Calu3 (cell line): ENCODE measurements around the gene ADAM8. TPM values are rescaled to one million over a fixed set of nuclear protein-coding genes. Genes with fewer than 3 reads are reported as not detected.

ENCODE experiments used
- BruUV-seq: library from RNA; stranded (reverse); fragments of 400-500 nt; replicated peaks from 2 replicates; lab custom pipeline; 2021; lab: Mats Ljungman, UMichigan
- CTCF ChIA-PET: fragments of 300-600 bp; sonication (Branson Sonifier 250); formaldehyde crosslinking; loops from one replicate; lab custom pipeline; 2022; ENCODE audit warnings: antibody characterized with exemption; lab: Charles Lee
- DNase-seq: peaks from one replicate; pipeline ENCODE4 v3.0.0; 2022
- H3K27ac Mint-ChIP-seq: one replicate; pipeline ENCODE4 v1.8.0; 2022; ENCODE audit warnings: mixed read lengths; ENCODE audit not compliant: unreplicated experiment
- H3K27me3 Mint-ChIP-seq: one replicate; pipeline ENCODE4 v1.8.0; 2022; ENCODE audit warnings: mixed read lengths; ENCODE audit not compliant: unreplicated experiment
- H3K36me3 Mint-ChIP-seq: one replicate; pipeline ENCODE4 v1.8.0; 2022; ENCODE audit warnings: mild to moderate bottlenecking, moderate library complexity, mixed read lengths; ENCODE audit not compliant: insufficient read depth, unreplicated experiment
- H3K4me1 Mint-ChIP-seq: one replicate; pipeline ENCODE4 v1.8.0; 2022; ENCODE audit warnings: mild to moderate bottlenecking, low read depth, mixed read lengths; ENCODE audit not compliant: unreplicated experiment
- H3K4me3 Mint-ChIP-seq: one replicate; pipeline ENCODE4 v1.8.0; 2022; ENCODE audit warnings: mild to moderate bottlenecking, low read depth, moderate library complexity, mixed read lengths; ENCODE audit not compliant: unreplicated experiment
- H3K9me3 Mint-ChIP-seq: one replicate; pipeline ENCODE4 v1.8.0; 2022; ENCODE audit warnings: low read depth, mixed read lengths; ENCODE audit not compliant: unreplicated experiment
- intact Hi-C: fragments of 100-400 bp; cut with micrococcal nuclease; formaldehyde crosslinking; loops from one replicate; pipeline ENCODE4 v1.10.0; 2022; ENCODE audit not compliant: unreplicated experiment
- total RNA-seq: library from RNA; stranded (reverse); gene quantifications from 2 replicates; pipeline ENCODE4 v1.2.3, GENCODE V29; 2022
- TF ChIP-seq, protein P1 (sequence below): fragments of 200-600 bp; IDR thresholded peaks from one replicate; pipeline ENCODE4 v1.8.0; 2022; ENCODE audit warnings: antibody characterized with exemption; ENCODE audit not compliant: unreplicated experiment

ADAM8 gene
- total RNA-seq, 1 experiment from 2014 or later, result 40.4 TPM

DNA sequence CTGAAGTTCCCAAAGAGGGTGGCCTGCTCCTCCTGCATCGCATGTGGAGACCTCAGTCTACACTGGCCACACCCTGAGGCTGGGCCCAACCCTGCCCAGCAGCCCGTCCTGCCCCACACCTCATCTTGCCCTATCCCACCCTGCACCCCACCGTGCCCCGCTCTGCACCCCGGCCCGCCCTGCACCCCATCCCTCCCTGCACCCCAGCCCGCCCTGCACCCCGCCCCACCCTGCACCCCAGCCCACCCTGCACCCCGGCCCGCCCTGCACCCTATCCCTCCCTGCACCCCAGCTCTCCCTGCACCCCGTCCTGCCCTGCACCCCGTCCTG is 24.5 kb downstream of the ADAM8 start:
- BruUV-seq, result no TSS peak
- DNase-seq, result no peak
- TF ChIP-seq, protein P1, sequence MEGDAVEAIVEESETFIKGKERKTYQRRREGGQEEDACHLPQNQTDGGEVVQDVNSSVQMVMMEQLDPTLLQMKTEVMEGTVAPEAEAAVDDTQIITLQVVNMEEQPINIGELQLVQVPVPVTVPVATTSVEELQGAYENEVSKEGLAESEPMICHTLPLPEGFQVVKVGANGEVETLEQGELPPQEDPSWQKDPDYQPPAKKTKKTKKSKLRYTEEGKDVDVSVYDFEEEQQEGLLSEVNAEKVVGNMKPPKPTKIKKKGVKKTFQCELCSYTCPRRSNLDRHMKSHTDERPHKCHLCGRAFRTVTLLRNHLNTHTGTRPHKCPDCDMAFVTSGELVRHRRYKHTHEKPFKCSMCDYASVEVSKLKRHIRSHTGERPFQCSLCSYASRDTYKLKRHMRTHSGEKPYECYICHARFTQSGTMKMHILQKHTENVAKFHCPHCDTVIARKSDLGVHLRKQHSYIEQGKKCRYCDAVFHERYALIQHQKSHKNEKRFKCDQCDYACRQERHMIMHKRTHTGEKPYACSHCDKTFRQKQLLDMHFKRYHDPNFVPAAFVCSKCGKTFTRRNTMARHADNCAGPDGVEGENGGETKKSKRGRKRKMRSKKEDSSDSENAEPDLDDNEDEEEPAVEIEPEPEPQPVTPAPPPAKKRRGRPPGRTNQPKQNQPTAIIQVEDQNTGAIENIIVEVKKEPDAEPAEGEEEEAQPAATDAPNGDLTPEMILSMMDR, result no peak
- no peaks in the 10 kb centered on the region for H3K36me3 Mint-ChIP-seq
- no peak overlapping the region for H3K4me3 Mint-ChIP-seq
- H3K4me1 Mint-ChIP-seq, result peaks cover 9% of the 10 kb centered on the region
- no peaks in the 10 kb centered on the region for H3K9me3 Mint-ChIP-seq
- no peak overlapping the region for H3K27ac Mint-ChIP-seq
- peaks cover 47% of the 10 kb centered on the region for H3K27me3 Mint-ChIP-seq
- intact Hi-C loops, result no loop called here
- CTCF ChIA-PET, result no interaction called here

GRCh38 chr10:133251388-133252222 is 25.1 kb downstream of the ADAM8 start:
- DNase-seq, result no peak
- CTCF ChIA-PET, result no interaction called here
- H3K4me3 Mint-ChIP-seq, result no peak overlapping the region
- peaks cover 9% of the 10 kb centered on the region for H3K4me1 Mint-ChIP-seq
- intact Hi-C loops, result no loop called here
- no peak overlapping the region for H3K27ac Mint-ChIP-seq
- no TSS peak for BruUV-seq
- H3K27me3 Mint-ChIP-seq, result peaks cover 47% of the 10 kb centered on the region
- H3K9me3 Mint-ChIP-seq, result no peaks in the 10 kb centered on the region
- TF ChIP-seq, protein P1, result no peak
- H3K36me3 Mint-ChIP-seq, result no peaks in the 10 kb centered on the region

DNA sequence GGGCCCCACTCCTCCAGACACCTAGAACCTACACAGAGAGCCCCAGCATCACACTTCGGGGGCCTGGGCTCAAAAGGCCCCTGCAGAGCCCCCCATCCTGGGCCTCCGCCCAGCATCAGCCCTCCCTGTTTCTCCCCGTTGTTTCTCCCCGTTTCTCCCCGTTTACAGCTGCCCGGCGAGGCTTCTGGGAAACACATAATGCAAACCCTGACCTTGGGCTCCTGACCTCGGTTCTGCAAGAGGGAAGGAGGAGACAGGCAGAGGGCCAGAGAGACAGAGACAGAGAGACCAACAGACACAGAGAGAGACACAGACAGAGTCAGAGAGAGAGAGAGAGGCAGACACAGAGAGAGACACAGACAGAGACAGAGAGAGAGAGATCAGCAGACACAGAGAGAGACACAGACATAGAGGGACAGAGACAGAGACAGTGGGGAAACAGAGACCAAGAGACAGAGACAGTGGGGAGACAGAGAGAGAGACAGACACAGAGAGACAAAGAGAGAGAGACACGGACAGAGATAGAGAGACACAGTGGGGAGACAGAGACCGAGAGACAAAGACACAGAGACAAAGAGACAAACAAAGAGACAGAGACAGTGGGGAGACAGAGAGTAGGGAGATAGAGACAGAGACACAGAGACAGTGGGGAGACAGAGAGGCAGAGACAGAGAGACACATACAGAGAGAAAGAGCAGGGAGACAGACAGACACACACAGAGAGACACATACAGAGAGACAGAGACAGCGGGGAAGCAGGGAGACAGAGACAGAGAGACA is 26.5 kb downstream of the ADAM8 start:
- Mint-ChIP-seq H3K4me3 (no peak overlapping the region), H3K27me3 (peaks cover 47% of the 10 kb centered on the region), H3K27ac (peak overlapping the region; percentile 0), H3K36me3 (no peaks in the 10 kb centered on the region), H3K9me3 (no peaks in the 10 kb centered on the region), H3K4me1 (peaks cover 9% of the 10 kb centered on the region)
- DNase-seq, result no peak
- BruUV-seq, result no TSS peak
- intact Hi-C loops, result no loop called here
- TF ChIP-seq, protein P1, result no peak
- CTCF ChIA-PET, result no interaction called here

- CTCF ChIA-PET, result no interaction called here
- Mint-ChIP-seq H3K4me3 (no peak overlapping the region), H3K4me1 (peaks cover 9% of the 10 kb centered on the region), H3K36me3 (no peaks in the 10 kb centered on the region), H3K9me3 (no peaks in the 10 kb centered on the region), H3K27me3 (peaks cover 38% of the 10 kb centered on the region), H3K27ac (no peak overlapping the region)
- TF ChIP-seq, protein P1, result no peak
- no TSS peak for BruUV-seq
- intact Hi-C loops, result no loop called here
- DNase-seq, result peak; percentile 16
Observed at GRCh38 chr10:133249094-133249780, 27.4 kb downstream of the ADAM8 start.
